Gastroesophageal sphincter (tissue), 4 donors: Measurements from ENCODE around the gene MREG. TPM values are rescaled to one million over a fixed set of nuclear protein-coding genes. Genes with fewer than 3 reads are reported as not detected.

Experiments used
- ATAC-seq: fragments of 150-250 bp; one replicate; pipeline ENCODE4 v1.9.1; 2016; ENCODE audit warnings: mild to moderate bottlenecking, moderate library complexity
- H3K27ac ChIP-seq, 4 donors: fragments of 200-600 bp; sonication (generic) in 3 of 4; 1 replicate in 3 of 4; 2 replicates in 1 of 4; pipeline ENCODE4 v1.5.1; 2016 to 2019
- H3K27me3 ChIP-seq: fragments of 200-600 bp; sonication (generic); one replicate; pipeline ENCODE4 v1.5.1; 2019
- H3K36me3 ChIP-seq, 2 donors: fragments of 200-600 bp; sonication (generic); one replicate each; pipeline ENCODE4 v1.5.1; 2019; ENCODE audit warnings: control low read depth in 1 of 2
- H3K4me1 ChIP-seq, 3 donors: fragments of 200-600 bp; sonication (generic); 1 replicate in 2 of 3; 2 replicates in 1 of 3; pipeline ENCODE4 v1.5.1; 2016 to 2019; ENCODE audit warnings: control low read depth in 2 of 3
- H3K4me3 ChIP-seq, 2 donors: fragments of 200-600 bp; sonication (generic); one replicate each; pipeline ENCODE4 v1.5.1; 2019; ENCODE audit warnings: mild to moderate bottlenecking in 1 of 2, moderate library complexity in 1 of 2
- H3K9me3 ChIP-seq, 3 donors: fragments of 200-600 bp; sonication (generic); one replicate each; pipeline ENCODE4 v1.5.1; 2017 to 2019; ENCODE audit warnings: control low read depth in 2 of 3
- EP300 ChIP-seq: sonication (generic); formaldehyde crosslinking; IDR thresholded peaks from one replicate; pipeline ENCODE4 v1.6.1; 2017; ENCODE audit warnings: antibody characterized with exemption, mild to moderate bottlenecking
- POLR2A ChIP-seq, 2 donors: fragments of 450-650 bp; IDR thresholded peaks; one replicate each; pipeline ENCODE4 v1.6.1; 2017; ENCODE audit warnings: antibody characterized with exemption in 2 of 2, mild to moderate bottlenecking in 2 of 2, moderate library complexity in 1 of 2
- POLR2AphosphoS5 ChIP-seq: sonication (generic); formaldehyde crosslinking; IDR thresholded peaks from one replicate; pipeline ENCODE4 v1.6.1; 2017; ENCODE audit warnings: antibody characterized with exemption
- WGBS, 2 donors: methylation state at CpG; one replicate each; pipeline ENCODE4 v1.1.5; 2018; ENCODE audit warnings: low coverage in 1 of 2; 5-methylcytosine and 5-hydroxymethylcytosine counted together
- total RNA-seq, 4 donors: library from RNA; depleted of rRNA; stranded (reverse); fragments of >200 nt; gene quantifications; one replicate each; pipeline ENCODE4 v1.1.0, GENCODE V29; 2016
- TF ChIP-seq, protein P1 (sequence below), 4 experiments: fragments of 200-600 bp in 2 of 4; fragments of 450-650 bp in 2 of 4; sonication (generic) in 1 of 4; IDR thresholded peaks; one replicate each; pipeline ENCODE4 v1.5.1; 2017 to 2019; ENCODE audit warnings: antibody characterized with exemption in 4 of 4, mild to moderate bottlenecking in 2 of 4, moderate library complexity in 2 of 4

Gene MREG, protein sequence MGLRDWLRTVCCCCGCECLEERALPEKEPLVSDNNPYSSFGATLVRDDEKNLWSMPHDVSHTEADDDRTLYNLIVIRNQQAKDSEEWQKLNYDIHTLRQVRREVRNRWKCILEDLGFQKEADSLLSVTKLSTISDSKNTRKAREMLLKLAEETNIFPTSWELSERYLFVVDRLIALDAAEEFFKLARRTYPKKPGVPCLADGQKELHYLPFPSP
- 1 to 10 TPM in 1 of 4 donors, under 1 TPM in 3; 0.40 to 3.3 (median 0.54) TPM for total RNA-seq

DNA sequence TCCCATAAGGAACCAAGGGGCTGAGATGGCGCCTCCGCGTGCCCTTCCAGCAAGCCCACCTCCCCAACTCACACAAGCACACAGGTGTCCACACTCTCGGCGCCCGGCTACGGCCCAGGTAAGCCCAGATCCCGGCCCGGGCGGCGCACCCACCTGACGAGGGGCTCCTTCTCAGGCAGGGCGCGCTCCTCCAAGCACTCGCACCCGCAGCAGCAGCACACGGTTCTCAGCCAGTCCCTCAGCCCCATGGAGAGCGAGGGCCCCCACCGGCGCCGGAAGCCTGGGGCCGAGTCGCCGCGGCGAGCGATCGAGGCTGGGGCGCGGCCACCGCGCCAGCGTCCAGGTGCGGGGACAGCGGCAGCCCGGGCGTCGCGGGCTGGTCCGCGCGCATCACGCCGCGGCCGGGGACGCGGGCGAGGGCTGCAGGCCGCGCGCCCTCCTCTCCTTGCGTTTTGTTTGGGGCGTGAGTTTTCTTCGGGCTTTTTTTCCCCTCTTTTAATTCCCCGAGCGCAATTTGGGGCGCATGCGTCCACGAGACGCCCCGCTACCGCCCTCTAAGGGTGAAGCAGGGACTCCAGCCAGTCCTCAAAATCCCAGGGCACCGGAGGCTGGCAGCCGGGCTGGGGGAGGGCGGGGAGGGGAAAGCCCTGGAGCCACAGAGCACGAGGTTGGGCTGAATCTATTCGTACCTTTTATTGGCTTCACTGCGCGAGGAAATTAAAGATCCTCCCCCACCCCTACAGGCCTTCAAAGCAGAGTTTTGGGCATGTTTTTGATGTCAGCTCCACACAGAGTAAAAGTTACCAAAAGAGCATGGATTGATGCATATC is at the start of gene MREG:
Gene MREG (minus strand): TSS at position 472 of the 830 bp plus-strand sequence. CDS start 224 bp downstream, at position 248.
- H3K9me3 ChIP-seq = no peaks in the 10 kb centered on the region
- H3K27ac ChIP-seq = peak within 1 kb of the TSS in 2 of 4 donors; percentile 32 to 71
- TF ChIP-seq, protein P1, sequence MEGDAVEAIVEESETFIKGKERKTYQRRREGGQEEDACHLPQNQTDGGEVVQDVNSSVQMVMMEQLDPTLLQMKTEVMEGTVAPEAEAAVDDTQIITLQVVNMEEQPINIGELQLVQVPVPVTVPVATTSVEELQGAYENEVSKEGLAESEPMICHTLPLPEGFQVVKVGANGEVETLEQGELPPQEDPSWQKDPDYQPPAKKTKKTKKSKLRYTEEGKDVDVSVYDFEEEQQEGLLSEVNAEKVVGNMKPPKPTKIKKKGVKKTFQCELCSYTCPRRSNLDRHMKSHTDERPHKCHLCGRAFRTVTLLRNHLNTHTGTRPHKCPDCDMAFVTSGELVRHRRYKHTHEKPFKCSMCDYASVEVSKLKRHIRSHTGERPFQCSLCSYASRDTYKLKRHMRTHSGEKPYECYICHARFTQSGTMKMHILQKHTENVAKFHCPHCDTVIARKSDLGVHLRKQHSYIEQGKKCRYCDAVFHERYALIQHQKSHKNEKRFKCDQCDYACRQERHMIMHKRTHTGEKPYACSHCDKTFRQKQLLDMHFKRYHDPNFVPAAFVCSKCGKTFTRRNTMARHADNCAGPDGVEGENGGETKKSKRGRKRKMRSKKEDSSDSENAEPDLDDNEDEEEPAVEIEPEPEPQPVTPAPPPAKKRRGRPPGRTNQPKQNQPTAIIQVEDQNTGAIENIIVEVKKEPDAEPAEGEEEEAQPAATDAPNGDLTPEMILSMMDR (IDR thresholded peaks at IDR 0.05) = peak in 3 of 4 experiments; percentile 36 to 78 (median 39)
- TF ChIP-seq POLR2A (IDR thresholded peaks at IDR 0.05) = no peak
- 0 to 2% methylated on average over 3 to 13 of the region's 70 CpGs for WGBS, 2 donors
- H3K4me1 ChIP-seq = peaks cover 0 to 17% (median 7%) of the 10 kb centered on the region in 3 donors
- H3K36me3 ChIP-seq = no peaks in the 10 kb centered on the region
- peak; percentile 81 for ATAC-seq
- H3K27me3 ChIP-seq = no peaks in the 10 kb centered on the region
- H3K4me3 ChIP-seq = peak within 1 kb of the TSS; percentile 65 to 72

DNA sequence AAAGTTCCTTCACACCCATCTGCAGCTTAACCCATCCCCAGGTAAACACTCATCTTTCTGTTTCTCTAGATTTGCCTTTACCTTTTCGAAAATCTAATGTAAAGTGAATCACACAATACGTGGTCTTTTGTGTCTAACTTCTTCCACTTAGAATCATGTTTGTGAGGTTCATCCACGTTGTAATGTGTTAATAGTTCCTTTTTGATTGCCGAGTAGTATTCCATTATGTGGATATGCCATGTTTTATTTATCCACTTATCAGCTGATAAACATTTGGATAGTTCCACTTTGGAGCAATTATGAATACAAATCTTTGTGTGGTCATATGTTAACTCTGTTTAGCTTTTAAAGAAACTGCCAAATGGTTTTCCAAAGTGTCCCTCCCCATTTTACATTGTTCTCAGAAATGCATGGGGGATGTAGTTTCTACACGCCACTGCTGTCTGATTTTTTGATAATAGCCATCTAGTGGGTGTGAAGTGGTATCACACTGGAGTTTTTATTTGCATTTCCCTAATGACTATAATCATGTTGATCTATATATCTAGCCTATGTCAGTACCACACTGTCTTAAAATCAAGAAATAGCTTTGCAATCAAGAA is 46.0 kb upstream of the MREG start:
- H3K9me3 ChIP-seq = no peaks in the 10 kb centered on the region
- H3K4me1 ChIP-seq = no peaks in the 10 kb centered on the region
- H3K27ac ChIP-seq = no peak overlapping the region
- no peaks in the 10 kb centered on the region for H3K27me3 ChIP-seq
- WGBS, 2 donors = 90 to 92% methylated on average over 5 of the region's 5 CpGs
- no peak for ATAC-seq
- TF ChIP-seq, protein P1 (IDR thresholded peaks at IDR 0.05) = no peak
- no peak for TF ChIP-seq POLR2AphosphoS5
- TF ChIP-seq POLR2A (IDR thresholded peaks at IDR 0.05) = no peak
- no peak overlapping the region for H3K4me3 ChIP-seq
- peaks cover 0 to 45% of the 10 kb centered on the region in 2 donors for H3K36me3 ChIP-seq

DNA sequence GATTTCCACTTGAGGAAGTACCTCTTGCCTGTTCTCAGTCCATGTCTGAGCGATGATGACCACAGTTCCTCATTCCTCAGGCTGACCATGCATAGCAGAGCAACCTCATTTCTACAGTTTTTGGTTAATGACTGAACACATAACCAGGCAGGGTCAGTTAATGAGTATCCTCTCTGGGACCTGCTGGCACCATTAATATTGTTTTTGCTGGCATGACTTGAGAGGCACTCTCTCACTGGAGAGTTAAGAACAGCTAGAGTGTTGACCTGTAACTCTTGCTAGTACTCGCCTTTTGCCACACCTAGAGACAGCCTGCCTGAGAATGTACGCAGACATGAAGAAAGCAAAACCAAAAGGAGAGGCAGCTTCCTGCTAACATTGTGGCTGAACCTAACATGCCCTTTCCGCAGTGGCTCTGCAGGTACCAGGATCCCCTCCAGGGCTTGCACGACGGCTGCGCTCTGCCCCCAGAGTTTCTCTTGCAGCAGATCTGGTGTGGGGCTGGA is 44.4 kb upstream of the MREG start:
- H3K4me3 ChIP-seq = no peak overlapping the region
- no peaks in the 10 kb centered on the region for H3K4me1 ChIP-seq
- peaks cover 0 to 29% of the 10 kb centered on the region in 2 donors for H3K36me3 ChIP-seq
- H3K27ac ChIP-seq = no peak overlapping the region
- no peaks in the 10 kb centered on the region for H3K27me3 ChIP-seq
- H3K9me3 ChIP-seq = no peaks in the 10 kb centered on the region
- TF ChIP-seq POLR2A (IDR thresholded peaks at IDR 0.05) = no peak
- TF ChIP-seq POLR2AphosphoS5 = no peak
- no peak for TF ChIP-seq EP300
- ATAC-seq = no peak
- 77 to 100% methylated on average over 1 of the region's 7 CpGs for WGBS, 2 donors

DNA sequence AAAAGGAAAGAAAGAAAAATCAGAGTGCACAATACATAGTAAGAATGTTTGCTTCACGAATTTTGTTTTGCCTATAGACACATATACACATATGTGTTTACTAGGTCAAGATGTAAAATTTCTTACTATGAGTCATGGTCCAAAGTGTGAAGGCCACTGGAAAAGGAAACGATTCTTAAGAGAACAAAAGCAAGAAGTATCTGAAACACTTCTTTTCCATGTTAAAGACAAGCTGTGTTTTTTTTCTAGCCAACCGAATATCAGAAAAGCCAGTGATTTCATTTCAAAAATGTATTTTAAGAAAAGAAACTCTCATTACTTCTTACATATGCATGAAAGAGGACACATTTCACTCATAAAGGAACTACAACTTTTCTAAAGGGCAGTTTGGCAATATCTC is 43.4 kb upstream of the MREG start:
- TF ChIP-seq EP300 (no peak), POLR2A (IDR thresholded peaks at IDR 0.05) (no peak), POLR2AphosphoS5 (no peak)
- TF ChIP-seq, protein P1 (IDR thresholded peaks at IDR 0.05) = no peak
- Histone ChIP-seq H3K27ac (no peak overlapping the region), H3K4me3 (no peak overlapping the region), H3K4me1 (no peaks in the 10 kb centered on the region), H3K9me3 (no peaks in the 10 kb centered on the region), H3K36me3 (peaks cover 0 to 25% of the 10 kb centered on the region in 2 donors), H3K27me3 (no peaks in the 10 kb centered on the region)
- no peak for ATAC-seq
- WGBS, 2 donors = 62 to 84% methylated on average over 2 to 3 of the region's 3 CpGs

DNA sequence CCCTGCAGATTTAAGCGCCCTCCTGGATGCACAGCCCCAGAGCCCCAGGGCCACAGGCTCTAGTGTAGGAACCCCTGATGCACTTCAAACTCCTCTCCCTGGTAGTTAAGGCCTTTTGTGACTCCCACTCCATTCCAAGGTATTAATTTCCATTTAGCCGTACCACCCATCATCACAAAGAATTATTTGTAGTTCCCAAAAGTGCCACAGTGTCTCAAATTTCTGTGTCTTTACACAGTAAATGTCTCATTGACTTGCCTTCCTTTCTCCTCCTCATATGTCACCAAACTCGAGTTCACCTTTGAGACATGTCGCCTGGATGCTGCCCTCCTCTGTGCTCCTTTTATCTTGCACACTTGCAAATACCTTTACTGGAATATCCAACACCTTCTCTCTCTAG is 42.3 kb upstream of the MREG start:
- no peak for ATAC-seq
- 88 to 93% methylated on average over 4 of the region's 4 CpGs for WGBS, 2 donors
- Histone ChIP-seq H3K27ac (no peak overlapping the region), H3K4me1 (no peaks in the 10 kb centered on the region), H3K9me3 (no peaks in the 10 kb centered on the region), H3K4me3 (no peak overlapping the region), H3K27me3 (no peaks in the 10 kb centered on the region), H3K36me3 (peaks cover 0 to 25% of the 10 kb centered on the region in 2 donors)
- TF ChIP-seq POLR2AphosphoS5 (no peak), EP300 (no peak), POLR2A (IDR thresholded peaks at IDR 0.05) (no peak)
- TF ChIP-seq, protein P1 (IDR thresholded peaks at IDR 0.05) = no peak
